T-helper 2 cell treated with Interferon-gamma antibody and Interleukin-4, amounts not matched to agents 100 ng/mL and 5 ng/mL, for 36 hours (primary cell): ENCODE measurements around the gene MPI. TPM values are rescaled to one million over a fixed set of nuclear protein-coding genes. Genes with fewer than 3 reads are reported as not detected.
"Not testable (repeated sequence)": the region's sequence is repeated elsewhere in the genome, so short reads cannot be mapped to it uniquely, and the experiment has no call there.

Experiments used
- intact Hi-C: fragments of 100-400 bp; cut with micrococcal nuclease; formaldehyde crosslinking; loops from one replicate; pipeline ENCODE4 v1.15.1; 2023
- total RNA-seq: library from RNA; stranded (reverse); gene quantifications from 2 replicates; pipeline ENCODE4 v1.2.3, GENCODE V29; 2022

MPI gene
- total RNA-seq, 1 donor from 2014 or later, result 67.2 TPM

DNA sequence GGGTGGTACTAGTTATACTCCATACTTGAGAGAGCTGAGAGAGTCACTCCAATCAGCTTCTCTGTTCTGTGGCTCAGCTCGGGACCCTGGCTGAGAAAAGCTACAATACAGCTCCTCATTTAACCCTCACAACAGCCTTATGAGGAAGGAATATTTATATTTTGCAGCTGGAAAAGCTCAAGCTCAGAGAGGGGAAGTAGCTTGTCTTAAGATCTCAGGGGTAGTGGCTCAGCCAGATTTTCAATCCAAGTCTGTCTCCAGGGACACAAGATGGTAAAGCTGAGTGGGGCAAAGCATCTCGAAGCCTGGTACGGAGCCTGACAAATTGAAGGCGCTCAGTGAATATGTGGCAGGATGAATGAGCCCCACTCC lies 31.5 kb upstream of the MPI start:
- intact Hi-C loops, result no loop called here

DNA sequence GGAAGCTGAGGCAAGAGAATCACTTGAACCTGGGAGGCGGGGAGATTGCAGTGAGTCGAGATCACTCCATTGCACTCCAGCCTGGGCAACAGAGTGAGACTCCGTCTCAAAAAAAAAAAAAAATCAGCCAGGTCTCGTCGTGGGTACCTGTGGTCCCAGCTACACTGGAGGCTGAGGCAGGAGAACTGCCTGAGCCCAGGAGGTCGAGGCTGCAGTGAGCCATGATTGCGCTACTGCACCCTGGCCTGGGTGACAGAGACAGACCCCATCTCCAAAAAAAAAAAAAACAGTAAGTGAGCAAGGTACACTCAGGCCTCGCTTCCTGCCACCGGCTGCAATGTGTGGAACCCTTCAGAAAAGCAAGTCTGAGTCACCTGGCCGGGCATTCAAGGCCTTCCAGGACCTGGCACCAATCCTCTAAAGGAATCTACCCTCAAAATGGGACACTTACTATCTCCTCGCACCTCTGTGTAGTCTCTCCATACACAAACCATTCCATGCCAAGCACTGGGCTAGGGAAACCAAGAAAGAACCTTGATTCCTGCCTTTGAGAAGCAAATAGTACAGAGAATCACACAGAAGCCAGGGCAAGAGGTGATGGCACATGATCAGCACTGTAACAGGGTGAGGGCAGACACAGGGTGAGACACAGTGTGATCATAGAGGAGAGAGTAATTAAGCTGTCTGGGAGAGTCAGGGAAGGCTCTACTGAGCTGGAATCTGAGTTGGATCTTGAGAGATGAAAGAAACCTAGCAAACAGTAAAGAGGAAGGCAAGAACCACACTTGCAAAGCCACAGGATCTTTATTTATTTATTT lies 26.4 kb upstream of the MPI start:
- intact Hi-C loops, result no loop called here

DNA sequence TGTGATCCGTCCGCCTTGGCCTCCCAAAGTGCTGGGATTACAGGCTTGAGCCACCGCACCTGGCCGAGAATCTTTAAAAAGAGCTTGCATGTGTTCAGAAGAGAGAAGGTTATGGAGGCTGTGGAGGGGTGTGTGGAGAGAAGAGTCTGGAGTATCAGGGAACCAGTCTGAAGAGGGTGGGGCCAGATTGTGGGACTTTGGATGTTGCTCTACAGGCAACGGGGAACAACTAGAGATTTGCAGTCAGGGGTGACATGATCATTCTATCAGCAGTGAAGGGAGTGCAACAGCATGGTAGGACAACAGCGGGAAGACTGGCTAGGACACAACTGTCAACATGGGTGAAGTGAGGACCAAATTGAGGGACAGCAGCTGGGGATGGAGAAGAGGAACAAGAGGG lies 25.5 kb upstream of the MPI start:
- intact Hi-C loops, result no loop called here

DNA sequence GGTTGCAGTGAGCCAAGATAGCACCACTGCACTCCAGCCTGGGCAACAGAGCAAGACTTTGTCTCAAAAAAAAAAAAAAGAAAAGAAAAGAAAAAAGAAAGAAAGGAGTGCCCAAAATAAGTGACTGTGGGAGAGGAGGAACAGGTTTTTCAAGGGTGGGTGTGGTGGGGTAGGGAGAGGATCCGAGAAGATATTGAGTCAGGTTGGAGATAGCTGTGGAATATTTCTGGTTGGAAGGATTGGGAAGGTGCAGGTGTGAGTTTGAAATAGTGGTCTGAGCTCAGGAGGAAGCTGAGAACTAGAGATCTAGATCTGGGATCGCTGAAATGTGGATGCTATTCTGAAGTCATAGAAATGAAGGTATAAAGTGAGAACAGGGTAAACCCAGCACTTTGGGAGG lies 24.5 kb upstream of the MPI start:
- intact Hi-C loops, result no loop called here

DNA sequence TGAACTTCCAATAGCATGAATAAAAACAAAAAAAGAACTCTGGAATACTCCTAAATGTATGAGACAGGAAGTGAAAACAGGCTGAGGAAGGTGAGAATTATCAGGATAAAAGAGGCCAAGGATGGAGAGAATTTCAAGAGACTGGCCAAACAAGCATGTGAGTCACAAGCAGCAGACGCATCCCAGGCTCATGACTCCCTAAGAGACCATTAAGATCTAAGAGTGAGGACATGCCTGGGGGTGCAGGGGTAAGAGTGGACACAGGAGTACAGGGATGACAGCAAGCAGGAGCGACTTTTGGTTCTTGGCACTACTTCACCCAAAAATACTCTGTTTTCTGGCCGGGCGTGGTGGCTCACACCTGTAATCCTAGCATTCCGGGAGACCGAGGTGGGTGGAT lies 23.8 kb upstream of the MPI start:
- intact Hi-C loops, result no loop called here

DNA sequence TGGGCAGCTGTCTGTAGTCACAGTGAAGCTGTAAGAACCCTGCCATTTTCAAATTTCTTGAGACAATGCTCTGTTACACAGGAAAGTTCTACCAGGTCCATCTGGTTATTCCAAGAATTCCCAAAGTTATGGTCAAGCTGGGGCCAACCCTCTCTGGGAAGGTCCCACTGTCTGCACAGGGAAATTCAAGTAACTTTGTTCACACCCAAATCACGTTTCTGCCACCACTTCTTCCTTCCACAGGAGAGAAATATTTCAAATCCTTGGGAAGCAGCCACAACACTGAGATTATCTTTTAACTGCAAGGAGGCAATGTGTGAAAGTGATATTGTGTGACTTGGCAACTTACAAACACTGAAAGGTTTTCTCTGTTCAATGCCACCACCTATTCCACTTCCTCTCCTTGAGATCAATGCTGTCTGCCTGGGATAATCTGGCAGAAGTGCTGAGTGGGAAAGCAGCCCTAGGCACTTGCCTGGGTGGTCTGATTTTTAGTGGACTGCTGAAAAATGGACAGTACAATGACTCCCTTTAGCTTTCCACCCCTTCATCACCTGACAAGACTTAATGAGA lies 22.3 kb upstream of the MPI start:
- intact Hi-C loops, result no loop called here

DNA sequence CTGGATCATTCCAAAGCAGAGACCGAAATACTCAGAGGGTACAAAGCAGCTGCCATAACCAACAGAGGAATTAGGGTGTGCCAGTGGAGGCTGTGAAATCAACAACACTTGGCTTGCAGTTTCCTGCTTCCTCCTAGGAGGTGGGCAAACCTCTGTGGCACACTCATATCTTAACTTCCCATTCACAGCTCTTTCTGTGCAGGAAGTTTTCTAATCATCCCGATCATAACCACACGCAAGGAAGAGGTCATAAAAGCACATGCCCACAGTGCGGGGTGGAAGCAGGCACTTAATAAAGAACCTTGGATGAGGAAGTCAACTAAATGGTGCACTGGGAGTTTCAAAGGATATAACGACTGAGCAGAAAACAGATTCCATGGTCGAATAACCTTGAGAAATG lies 21.8 kb upstream of the MPI start:
- intact Hi-C loops, result no loop called here

DNA sequence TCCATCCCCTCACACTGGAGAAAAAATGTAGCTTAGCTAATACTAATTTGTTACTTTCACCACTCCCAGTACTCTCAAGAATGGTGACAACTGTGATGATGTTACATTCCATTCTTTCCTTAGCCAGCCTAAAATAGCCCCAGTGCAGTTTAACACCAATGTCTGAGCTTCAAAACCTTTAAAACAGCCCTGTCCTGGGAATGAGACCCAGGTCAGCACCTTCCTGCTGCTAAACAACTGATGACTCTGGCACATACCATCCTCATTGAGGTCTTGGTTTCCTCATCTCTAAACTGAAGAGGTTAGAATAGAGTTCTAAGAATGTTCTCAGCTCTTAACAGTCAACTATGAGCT lies 20.5 kb upstream of the MPI start:
- intact Hi-C loops, result no loop called here

DNA sequence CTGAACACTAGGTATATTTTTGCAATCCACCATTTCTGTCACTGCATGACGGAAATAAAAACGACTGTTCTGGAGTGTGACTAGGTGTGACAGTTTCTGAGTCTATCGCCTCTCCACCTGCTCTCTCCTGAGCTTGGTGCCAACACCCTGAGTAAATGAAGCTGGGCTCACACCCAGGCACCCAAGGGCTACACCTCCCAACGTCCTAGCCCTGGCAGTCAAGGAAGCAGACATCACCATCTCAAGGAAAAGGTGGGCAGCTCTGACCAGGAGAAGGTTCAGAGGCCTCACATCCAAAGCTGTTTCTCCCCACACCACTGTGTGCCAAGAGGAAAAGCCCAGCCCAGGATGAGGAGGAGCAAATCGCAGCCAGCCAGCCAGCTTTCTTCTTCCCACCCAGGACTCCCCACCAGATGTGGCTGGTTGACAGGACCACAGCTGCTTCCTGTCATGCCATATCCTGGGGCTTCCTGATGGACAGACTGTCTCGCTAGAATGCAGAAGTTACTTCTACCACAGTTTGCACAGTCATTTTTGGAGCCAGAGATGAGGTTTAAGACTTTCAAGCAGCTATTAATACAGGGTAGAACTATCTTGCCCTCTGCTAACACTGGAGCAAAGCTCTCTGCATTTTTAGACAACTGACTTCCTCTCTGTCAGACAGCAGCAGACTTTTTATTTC lies 20.0 kb upstream of the MPI start:
- intact Hi-C loops, result loop anchor here (1.0 to 5.0 kb wide), 3 partner anchors 27 to 328 kb away; partner anchors contain the start of genes ARID3B, FAM219B and ULK3

DNA sequence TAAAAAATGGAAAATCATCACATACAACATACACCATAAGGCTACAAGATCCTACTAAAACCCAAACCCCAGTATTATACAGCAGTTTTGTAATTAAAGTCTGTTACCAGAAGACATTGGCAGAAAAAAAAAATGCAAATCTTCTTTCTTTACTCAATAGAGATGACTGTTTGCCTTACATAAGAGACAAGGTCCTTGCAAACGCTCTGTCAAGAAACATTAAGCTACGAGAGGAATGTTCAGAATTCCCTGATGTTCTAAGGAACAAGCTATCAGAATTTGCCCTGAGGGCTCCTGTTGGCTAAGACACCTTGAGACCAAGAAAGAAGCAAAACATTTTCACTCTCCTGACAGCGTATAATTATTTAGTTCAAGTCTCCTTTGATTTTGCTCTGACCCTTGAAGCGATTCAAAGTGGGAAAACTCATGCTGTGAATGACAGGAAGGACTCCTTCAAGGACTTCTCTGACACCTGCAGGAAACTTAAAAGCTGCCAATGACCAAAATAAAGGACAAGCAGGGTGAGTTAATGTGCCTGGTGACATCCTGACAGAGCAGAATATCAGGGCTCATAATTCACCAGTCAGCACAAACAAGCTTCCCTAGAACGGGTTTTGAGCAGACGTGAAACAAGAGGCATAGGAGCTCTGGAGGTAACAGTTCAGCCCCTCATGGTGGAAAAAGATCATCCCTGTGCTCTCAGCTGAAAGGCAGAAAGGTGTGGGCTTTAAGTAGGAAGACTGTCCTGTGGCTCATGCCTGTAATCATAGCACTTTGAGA lies 19.2 kb upstream of the MPI start:
- intact Hi-C loops, result loop anchor here (1.0 to 5.0 kb wide), 3 partner anchors 27 to 328 kb away; partner anchors contain the start of genes ARID3B, FAM219B and ULK3

DNA sequence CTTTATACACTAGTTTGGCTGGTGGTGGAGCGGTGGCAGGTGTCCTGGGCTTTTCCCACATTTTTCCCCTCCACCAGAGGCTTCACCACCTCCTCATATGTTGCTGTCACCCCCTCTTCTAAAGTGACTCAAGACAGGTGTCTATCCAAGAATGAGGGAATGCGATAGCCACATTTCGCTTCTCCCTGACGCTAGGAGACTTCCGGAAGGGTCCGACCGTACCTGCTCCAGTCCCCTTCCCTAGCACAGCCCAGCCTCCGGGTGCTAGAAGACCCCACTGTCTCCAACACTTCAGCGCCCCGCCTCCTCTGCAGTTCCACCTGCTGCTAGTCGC lies 17.2 kb upstream of the MPI start:
- intact Hi-C loops, result loop anchor here (1.0 to 5.0 kb wide), 5 partner anchors 18 to 330 kb away; partner anchors contain the start of genes ARID3B, COX5A, FAM219B and MPI

DNA sequence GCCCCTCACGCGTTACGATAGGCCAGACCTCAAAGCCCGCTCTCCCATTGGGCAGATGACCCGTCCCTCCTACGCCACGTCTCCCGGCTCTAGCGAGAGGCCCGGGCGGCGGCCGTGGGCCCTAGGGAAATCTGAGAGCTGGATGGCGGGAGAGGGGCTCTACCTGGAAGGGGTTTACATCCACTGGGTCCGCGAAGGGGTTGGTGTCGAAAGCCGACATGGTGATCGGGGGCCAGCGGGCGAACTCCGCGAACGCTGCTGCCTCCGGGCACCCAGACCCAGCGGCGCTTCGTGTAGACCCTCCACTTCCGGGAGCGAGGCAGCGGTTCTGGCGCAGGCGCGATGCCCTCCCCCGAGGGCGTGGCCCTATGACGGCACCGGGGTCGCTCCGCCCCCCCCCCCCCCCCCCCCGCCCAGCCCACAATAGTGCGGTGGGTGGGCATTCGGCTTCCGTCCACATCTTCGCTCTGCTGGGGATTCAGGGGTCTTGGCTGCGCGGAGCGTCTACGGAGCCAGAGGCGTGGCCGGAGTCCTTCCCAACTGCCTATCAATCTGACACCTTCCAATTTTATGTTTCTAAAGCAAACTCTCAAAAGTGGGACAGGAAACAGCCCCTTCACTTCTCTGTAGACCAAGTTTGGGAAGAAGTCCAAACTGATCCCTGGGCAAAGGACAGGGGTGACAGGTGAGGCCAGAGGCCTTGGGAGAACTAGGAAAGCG lies 16.6 kb upstream of the MPI start, which contains the start of gene SCAMP2:
TSS of gene SCAMP2 (minus strand) at position 330 of the 720 bp plus-strand sequence. CDS start at position 220, 110 bp downstream.
- intact Hi-C loops, result loop anchor here (1.0 to 5.0 kb wide), 5 partner anchors 17 to 331 kb away; partner anchors contain the start of genes ARID3B, COX5A, FAM219B and MPI

DNA sequence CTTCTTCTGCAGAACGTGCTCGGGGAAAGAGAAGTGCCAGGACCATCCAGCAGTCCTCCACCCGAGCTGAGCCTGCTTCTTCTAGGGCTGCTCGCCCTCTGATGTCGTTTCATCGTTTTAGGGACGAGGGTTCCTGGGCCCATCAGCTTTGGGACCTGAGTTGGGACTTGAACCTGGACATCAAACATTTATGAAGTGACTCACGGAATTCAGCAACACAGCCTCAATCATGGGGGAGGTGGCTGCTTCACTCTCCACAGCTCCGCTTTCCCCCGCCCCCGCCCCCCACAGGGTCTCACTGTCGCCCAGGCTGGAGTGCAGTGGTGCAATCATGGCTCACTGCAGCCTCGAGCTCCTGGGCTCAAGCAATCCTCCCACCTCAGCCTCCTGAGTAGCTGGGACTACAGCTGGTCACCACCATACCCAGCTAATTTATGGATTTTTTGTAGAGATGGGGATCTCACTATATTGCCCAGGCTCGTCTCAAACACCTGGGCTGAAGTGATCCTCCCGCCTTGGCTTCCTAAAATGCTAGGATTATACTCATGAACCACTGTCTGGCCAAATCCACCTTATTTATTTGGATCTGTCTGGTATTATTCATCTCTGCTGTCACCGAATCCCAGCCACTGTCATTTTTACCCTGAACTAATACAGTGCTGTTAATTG lies 16.0 kb upstream of the MPI start:
- intact Hi-C loops, result loop anchor here (1.0 to 5.0 kb wide), 5 partner anchors 16 to 332 kb away; partner anchors contain the start of genes ARID3B, COX5A, FAM219B and MPI

DNA sequence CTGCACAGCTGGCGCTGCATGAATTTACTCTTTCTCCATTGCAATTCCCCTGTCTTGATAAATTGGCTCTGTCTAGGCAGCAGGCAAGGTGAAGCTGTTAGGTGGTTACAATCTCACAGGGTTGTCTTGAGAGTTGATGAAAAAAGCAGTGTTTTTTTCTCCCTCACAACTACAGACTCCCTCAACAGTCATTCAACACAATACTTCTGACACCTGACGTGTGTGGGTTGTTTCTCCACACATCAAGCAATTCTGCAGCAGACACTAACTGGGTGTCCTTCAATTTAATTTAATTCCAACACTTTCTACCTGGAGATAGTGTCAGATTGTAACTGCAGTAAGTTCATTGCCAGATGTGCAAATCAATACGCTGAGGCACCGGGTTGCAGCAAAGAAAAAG lies 11.6 kb upstream of the MPI start:
- intact Hi-C loops, result no loop called here

DNA sequence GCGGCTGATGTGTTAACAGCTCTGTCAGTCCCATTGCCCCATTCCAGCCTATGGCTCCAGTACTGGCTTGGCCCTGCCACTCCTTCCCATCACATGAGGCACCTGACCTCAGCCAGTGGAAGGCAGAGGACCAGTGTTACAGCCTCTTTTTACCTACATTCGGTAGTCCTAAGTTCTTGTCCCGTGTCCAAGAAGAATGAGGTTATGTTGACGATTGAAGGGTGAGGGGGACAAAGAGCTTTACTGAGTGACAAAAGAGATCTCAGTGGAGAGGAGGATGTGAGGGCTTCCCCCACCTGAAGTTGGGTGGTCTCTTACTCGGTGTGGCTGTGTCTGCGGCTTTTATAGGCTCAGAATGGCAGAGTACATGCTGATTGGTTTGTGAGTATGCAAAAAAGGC lies 7.3 kb upstream of the MPI start:
- intact Hi-C loops, result no loop called here

DNA sequence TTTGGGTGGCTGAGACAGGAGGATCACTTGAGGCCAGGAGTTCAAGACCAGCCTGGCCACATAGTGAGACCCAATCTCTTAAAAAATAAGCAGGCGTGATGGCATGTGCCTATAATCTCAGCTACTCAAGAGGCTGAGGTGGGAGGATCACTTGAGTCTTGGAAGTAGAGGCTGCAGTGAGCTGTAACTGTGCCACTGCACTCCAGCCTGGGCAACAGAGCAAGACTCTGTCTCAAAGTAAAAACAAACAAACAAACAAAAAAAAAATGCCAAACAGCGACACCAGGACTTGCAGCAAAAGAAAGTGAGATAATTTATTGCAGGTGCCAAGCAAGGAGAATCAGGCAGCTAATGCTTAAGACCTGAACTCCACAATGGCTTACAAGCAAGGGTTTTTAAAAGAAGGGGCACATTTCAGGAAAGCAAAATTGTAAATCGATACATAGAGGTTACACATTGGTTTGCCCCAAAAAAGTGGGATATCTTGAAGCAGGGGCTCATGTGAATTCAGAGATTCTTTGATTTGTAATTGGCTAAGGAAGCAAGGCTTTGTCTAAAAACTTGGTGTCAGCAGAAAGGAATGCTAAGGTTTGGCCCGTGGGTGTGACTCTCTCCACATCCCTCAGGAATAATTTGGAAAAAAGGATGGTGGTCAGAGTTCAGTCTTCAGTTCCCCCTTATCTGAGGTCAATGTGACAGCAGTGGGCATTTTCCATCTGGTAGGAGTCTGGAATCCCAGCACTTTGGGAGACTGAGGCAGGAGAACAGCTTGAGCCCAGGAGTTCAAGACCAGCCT lies 5.2 kb upstream of the MPI start:
- intact Hi-C loops, result no loop called here

DNA sequence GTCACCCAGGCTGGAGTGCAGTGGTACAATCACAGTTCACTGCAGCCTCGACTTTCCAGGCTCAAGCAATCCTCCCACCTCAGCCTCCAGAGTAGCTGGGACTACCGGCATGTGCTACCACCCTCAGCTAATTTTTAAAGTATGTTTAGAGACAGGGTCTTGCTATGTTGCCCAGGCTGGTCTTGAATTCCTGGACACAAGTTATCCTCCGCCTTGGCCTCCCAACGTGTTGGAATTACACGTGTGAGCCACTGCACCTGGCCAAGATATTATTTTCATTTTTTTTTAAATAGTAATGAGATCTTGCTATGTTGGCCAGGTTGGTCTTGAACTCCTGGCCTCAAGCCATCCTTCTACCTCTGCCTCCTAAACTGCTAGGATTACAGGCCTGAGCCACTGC lies 4.4 kb upstream of the MPI start:
- intact Hi-C loops, result no loop called here

DNA sequence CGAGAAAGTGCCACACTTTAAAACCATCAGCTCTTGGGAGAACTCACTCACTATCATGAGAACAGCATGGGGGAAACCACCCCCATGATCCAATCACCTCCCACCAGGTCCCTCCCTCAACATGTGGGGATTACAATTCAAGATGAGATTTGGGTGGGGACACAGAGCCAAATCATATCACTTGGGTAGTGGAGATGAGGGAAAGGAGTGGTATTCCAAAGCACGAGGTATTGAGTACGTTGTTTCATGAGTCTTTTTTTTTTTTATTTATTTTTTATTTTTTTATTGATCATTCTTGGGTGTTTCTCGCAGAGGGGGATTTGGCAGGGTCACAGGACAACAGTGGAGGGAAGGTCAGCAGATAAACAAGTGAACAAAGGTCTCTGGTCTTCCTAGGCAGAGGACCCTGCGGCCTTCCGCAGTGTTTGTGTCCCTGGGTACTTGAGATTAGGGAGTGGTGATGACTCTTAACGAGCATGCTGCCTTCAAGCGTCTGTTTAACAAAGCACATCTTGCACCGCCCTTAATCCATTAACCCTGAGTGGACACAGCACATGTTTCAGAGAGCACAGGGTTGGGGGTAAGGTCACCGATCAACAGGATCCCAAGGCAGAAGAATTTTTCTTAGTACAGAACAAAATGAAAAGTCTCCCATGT lies 2.2 kb upstream of the MPI start:
- intact Hi-C loops, result not testable (repeated sequence)

DNA sequence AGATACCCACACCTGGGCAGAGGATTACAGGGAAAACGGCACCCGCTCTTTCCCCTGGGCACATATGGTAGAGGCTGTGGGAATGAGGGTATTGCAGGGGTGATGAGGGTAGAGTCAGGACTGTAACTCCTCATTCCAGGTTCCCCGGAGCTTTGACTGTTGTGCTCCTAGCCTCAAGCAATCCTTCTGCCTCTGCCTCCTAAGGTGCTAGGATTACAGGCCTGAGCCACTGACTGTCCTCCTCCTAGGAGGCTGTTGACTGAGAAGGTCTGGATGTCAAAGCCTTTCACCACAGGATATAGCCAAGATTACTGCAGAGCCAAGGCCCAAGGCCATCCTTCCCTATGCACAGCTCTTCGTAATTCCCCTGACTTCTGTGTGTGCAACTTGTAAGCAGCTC lies 1.1 kb upstream of the MPI start:
- intact Hi-C loops, result no loop called here
